Activated B cell treated with CpG ODN at 0.5 μM for 24 hours (primary cell): ENCODE data around the gene ATRN. TPM values are rescaled to one million over a fixed set of nuclear protein-coding genes. Genes with fewer than 3 reads are reported as not detected.

Experiments
- ATAC-seq: fragments of 200-7000 bp; cut with Tn5 transposase; one replicate; pipeline ENCODE4 v1.10.0; 2021; ENCODE audit warnings: low read depth, mild to moderate bottlenecking, moderate library complexity
- CTCF ChIA-PET: fragments of 350-600 bp; sonication (Branson Sonifier 250); formaldehyde crosslinking; loops from one replicate; lab custom pipeline; 2021; ENCODE audit warnings: antibody characterized with exemption; lab: Charles Lee
- POLR2A ChIA-PET: fragments of 350-600 bp; sonication (Branson Sonifier 250); formaldehyde crosslinking; loops from one replicate; lab custom pipeline; 2021; ENCODE audit warnings: antibody characterized with exemption; lab: Charles Lee
- DNase-seq: peaks from one replicate; pipeline ENCODE4 v3.0.0; 2022
- H3K27ac Mint-ChIP-seq: one replicate; pipeline ENCODE4 v1.8.0; 2020; ENCODE audit warnings: mixed read lengths
- H3K27me3 Mint-ChIP-seq: one replicate; pipeline ENCODE4 v1.8.0; 2021; ENCODE audit warnings: mixed read lengths
- H3K36me3 Mint-ChIP-seq: one replicate; pipeline ENCODE4 v1.8.0; 2021; ENCODE audit warnings: low read depth, mixed read lengths
- H3K4me1 Mint-ChIP-seq: one replicate; pipeline ENCODE4 v1.8.0; 2021; ENCODE audit warnings: mixed read lengths
- H3K4me3 Mint-ChIP-seq: one replicate; pipeline ENCODE4 v1.8.0; 2020; ENCODE audit warnings: mild to moderate bottlenecking, mixed read lengths
- H3K9me3 Mint-ChIP-seq: one replicate; pipeline ENCODE4 v1.8.0; 2020; ENCODE audit warnings: mixed read lengths
- CTCF ChIP-seq: fragments of 200-600 bp; IDR thresholded peaks from one replicate; pipeline ENCODE4 v1.8.0; 2022; ENCODE audit warnings: antibody characterized with exemption, mild to moderate bottlenecking
- intact Hi-C: fragments of 100-400 bp; cut with micrococcal nuclease; formaldehyde crosslinking; loops from one replicate; pipeline ENCODE4 v1.15.1; 2024
- total RNA-seq: library from RNA; stranded (reverse); gene quantifications from 2 replicates; pipeline ENCODE4 v1.2.3, GENCODE V29; 2022

The ATRN gene
- total RNA-seq, 1 donor from 2014 or later: 13.0 TPM

GRCh38 chr20:3572151-3572550 is 101.3 kb downstream of the ATRN start:
- ATAC-seq: no peak
- no peak overlapping the region for H3K27ac Mint-ChIP-seq
- no peak for DNase-seq
- CTCF ChIA-PET: no interaction called here
- intact Hi-C loops: no loop called here
- H3K4me1 Mint-ChIP-seq: no peaks in the 10 kb centered on the region
- peaks cover 58% of the 10 kb centered on the region for H3K36me3 Mint-ChIP-seq
- H3K27me3 Mint-ChIP-seq: no peaks in the 10 kb centered on the region
- POLR2A ChIA-PET: no interaction called here
- TF ChIP-seq CTCF: no peak
- no peaks in the 10 kb centered on the region for H3K9me3 Mint-ChIP-seq
- H3K4me3 Mint-ChIP-seq: no peak overlapping the region

GRCh38 chr20:3576363-3576762 is 105.5 kb downstream of the ATRN start:
- ATAC-seq (no peak), DNase-seq (no peak)
- Mint-ChIP-seq H3K27me3 (no peaks in the 10 kb centered on the region), H3K4me1 (no peaks in the 10 kb centered on the region), H3K27ac (no peak overlapping the region), H3K9me3 (no peaks in the 10 kb centered on the region), H3K36me3 (peaks cover 72% of the 10 kb centered on the region), H3K4me3 (no peak overlapping the region)
- intact Hi-C loops: no loop called here
- ChIA-PET CTCF (no interaction called here), POLR2A (no interaction called here)
- no peak for TF ChIP-seq CTCF

GRCh38 chr20:3577366-3577765 is 106.5 kb downstream of the ATRN start:
- CTCF ChIA-PET: no interaction called here
- Mint-ChIP-seq H3K27ac (no peak overlapping the region), H3K4me3 (no peak overlapping the region), H3K27me3 (no peaks in the 10 kb centered on the region), H3K9me3 (no peaks in the 10 kb centered on the region), H3K36me3 (peaks cover 79% of the 10 kb centered on the region), H3K4me1 (no peaks in the 10 kb centered on the region)
- no peak for TF ChIP-seq CTCF
- ATAC-seq (no peak), DNase-seq (no peak)
- intact Hi-C loops: no loop called here
- POLR2A ChIA-PET: no interaction called here

GRCh38 chr20:3580412-3580811 is 109.6 kb downstream of the ATRN start:
- no peaks in the 10 kb centered on the region for H3K27me3 Mint-ChIP-seq
- POLR2A ChIA-PET: no interaction called here

GRCh38 chr20:3583765-3584164 is 112.9 kb downstream of the ATRN start:
- peaks cover 2% of the 10 kb centered on the region for H3K9me3 Mint-ChIP-seq
- H3K36me3 Mint-ChIP-seq: peaks cover 85% of the 10 kb centered on the region
- no peak for TF ChIP-seq CTCF
- ChIA-PET CTCF (no interaction called here), POLR2A (no interaction called here)
- no peak for ATAC-seq
- no peak overlapping the region for H3K4me3 Mint-ChIP-seq
- DNase-seq: no peak
- no peak overlapping the region for H3K27ac Mint-ChIP-seq
- H3K4me1 Mint-ChIP-seq: no peaks in the 10 kb centered on the region
- intact Hi-C loops: no loop called here
- no peaks in the 10 kb centered on the region for H3K27me3 Mint-ChIP-seq

More at GRCh38 chr20:3580412-3580811, 109.6 kb downstream of the ATRN start:
- peaks cover 88% of the 10 kb centered on the region for H3K36me3 Mint-ChIP-seq
- CTCF ChIA-PET: no interaction called here
- no peak for DNase-seq
- no peak for ATAC-seq
- intact Hi-C loops: no loop called here
- no peak overlapping the region for H3K27ac Mint-ChIP-seq
- TF ChIP-seq CTCF: no peak
- H3K4me1 Mint-ChIP-seq: no peaks in the 10 kb centered on the region
- H3K9me3 Mint-ChIP-seq: no peaks in the 10 kb centered on the region
- no peak overlapping the region for H3K4me3 Mint-ChIP-seq
